NCI-H69 (cell line): ENCODE data around the gene NME5.
"Not testable (repeated sequence)": the region's sequence is repeated elsewhere in the genome, so short reads cannot be mapped to it uniquely, and the experiment has no call there.

Experiments
- DNase-seq: peaks from one replicate; lab custom pipeline; 2025; lab: John Stamatoyannopoulos, UW

The NME5 gene, protein sequence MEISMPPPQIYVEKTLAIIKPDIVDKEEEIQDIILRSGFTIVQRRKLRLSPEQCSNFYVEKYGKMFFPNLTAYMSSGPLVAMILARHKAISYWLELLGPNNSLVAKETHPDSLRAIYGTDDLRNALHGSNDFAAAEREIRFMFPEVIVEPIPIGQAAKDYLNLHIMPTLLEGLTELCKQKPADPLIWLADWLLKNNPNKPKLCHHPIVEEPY

GRCh38 chr5:138138949-138139780, at the start of gene NME5:
Gene NME5 (minus strand): TSS chr5:138139428. CDS start chr5:138138780, 648 bp downstream.
- peak; percentile 90 for DNase-seq

- no peak for DNase-seq
Observed at GRCh38 chr5:138188626-138189025, 49.4 kb upstream of the NME5 start.

GRCh38 chr5:138186002-138186447, 46.8 kb upstream of the NME5 start:
- no peak for DNase-seq

DNA sequence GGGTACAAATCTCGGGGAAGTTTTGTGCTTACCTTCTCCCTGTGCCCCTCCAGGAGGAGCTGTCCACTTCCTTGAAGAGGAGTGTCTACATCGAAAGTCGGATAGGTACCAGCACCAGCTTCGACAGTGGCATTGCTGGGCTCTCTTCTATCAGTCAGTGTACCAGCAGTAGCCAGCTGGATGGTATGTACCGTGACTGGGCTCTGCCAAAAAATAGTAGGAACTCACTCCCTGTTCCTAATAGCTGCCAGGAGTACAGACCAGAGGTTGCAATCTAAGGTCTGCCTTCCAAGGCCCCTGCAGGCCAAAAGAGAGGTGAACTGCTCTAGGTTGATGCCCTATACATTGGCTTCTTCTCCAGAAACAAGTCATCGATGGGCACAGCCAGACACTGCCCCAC, 43.6 kb upstream of the NME5 start:
- no peak for DNase-seq

DNA sequence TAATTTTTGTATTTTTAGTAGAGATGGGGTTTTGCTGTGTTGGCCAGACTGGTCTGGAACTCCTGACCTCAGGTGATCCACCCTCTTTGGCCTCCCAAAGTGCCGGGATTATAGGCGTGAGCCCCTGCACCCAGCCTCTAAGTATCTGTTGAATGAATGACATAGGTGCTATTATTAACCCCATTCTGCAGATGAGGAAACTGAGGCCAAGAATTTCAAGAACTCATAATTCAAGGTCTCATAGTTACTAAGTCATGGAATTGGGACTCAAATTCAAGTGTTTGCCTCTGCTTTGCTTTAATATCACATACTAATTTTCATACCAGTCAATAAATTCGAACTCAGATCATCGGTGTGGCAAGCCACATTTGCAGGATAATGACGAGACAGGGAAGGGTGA, 41.6 kb upstream of the NME5 start:
- DNase-seq: no peak

DNA sequence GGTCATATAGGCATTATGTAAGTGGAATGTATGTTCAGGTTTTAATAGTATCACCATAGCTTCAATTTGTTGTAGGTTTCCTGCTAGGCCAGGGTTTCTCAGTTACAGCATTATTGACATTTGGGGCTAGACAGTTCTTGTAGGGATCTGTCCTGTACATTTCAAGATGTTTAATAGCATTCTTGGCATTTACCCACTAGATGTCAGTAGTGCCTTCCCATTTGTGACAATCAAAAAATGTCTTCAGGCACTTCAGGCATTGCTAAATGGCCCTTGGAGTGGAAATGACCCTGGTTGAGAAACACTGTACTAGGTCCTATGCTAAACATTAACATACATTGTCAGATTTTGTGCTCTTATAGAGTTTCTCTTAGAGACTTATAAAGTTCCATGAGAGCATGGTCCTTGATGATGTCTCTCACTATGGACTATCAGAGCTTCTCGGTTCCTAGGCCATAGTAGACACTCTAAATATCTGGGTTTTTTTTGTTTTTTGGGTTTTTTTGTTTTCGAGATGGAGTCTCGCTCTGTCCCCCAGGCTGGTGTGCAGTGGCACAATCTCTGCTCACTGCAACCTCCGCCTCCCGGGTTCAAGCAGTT, 41.1 kb upstream of the NME5 start:
- peak; percentile 87 for DNase-seq

- peak; percentile 62 for DNase-seq
Observed at GRCh38 chr5:138179277-138179857, 40.1 kb upstream of the NME5 start.

- DNase-seq: peak; percentile 99
Observed at GRCh38 chr5:138178516-138179276, 39.5 kb upstream of the NME5 start, which contains the start of the genes BRD8 and KIF20A. Gene BRD8 (minus strand): TSS chr5:138178630. CDS start chr5:138178614, 16 bp downstream. Gene KIF20A (plus strand): TSS chr5:138179112. CDS start chr5:138179681, 569 bp downstream.

GRCh38 chr5:138177941-138178515, 38.8 kb upstream of the NME5 start:
- DNase-seq: peak; percentile 46

- no peak for DNase-seq
Observed at GRCh38 chr5:138170299-138170698, 31.1 kb upstream of the NME5 start.

- DNase-seq: no peak
Observed at GRCh38 chr5:138169124-138169523, 29.9 kb upstream of the NME5 start.

GRCh38 chr5:138163721-138164120, 24.5 kb upstream of the NME5 start:
- no peak for DNase-seq

- DNase-seq: no peak
Observed at GRCh38 chr5:138160706-138161105, 21.5 kb upstream of the NME5 start.

DNA sequence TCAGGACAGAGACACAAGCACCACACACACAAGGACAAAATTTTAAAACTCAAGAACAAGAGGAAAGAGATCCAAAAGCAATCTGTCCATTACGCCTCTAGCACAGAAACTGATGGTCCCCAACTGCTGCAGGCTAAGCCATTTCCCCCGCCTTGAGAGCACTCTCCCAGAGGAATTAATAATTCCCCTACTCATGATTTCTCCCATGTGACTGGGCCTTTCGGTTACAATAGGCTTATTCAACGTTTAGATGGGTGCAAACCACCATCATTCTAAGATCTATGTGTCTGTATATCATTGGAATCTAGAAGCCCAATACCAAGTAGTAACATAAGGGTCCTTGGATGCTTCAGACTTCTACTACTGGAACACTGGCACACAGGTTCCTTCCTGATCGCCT, 20.4 kb upstream of the NME5 start:
- DNase-seq: no peak

- DNase-seq: no peak
Observed at GRCh38 chr5:138157626-138158025, 18.4 kb upstream of the NME5 start.

DNA sequence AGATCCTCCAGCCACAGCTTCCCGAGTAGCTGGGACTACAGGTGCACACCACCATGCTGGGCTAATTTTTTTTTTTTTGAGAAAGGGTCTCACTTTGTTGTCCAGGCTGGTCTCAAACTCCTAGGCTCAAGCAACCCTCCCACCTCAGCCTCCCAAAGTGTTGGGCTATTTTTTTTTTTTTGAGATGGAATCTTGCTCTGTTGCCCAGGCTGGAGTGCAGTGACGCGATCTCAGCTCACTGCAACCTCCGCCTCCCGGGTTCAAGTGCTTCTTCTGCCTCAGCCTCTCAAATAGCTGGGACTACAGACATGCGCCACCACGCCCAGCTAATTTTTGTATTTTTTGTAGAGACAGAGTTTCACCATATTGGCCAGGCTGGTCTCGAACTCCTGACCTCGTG, 16.7 kb upstream of the NME5 start:
- not testable (repeated sequence) for DNase-seq

GRCh38 chr5:138149530-138149929, 10.3 kb upstream of the NME5 start:
- DNase-seq: no peak

DNA sequence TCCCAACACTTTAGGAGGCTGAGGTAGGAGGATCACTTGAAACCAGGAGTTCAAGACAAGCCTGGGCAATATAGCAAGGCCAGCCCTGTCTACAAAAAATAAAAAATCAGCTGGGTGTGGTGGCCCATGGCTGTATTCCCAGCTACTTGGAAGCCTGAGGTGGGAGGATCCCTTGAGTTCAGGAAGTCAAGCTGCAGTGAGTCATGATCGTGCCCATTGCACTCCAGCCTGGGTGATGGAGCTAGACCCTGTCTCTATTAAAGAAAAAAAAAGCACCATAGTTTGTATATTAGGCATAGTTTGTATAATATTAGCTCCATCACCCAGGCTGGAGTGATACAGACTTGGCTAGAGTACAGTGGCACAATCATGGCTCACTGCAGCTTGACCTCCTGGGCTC, 9.6 kb upstream of the NME5 start:
- no peak for DNase-seq

- not testable (repeated sequence) for DNase-seq
Observed at GRCh38 chr5:138143578-138143977, 4.3 kb upstream of the NME5 start.

- no peak for DNase-seq
Observed at GRCh38 chr5:138141734-138142133, 2.5 kb upstream of the NME5 start.

DNA sequence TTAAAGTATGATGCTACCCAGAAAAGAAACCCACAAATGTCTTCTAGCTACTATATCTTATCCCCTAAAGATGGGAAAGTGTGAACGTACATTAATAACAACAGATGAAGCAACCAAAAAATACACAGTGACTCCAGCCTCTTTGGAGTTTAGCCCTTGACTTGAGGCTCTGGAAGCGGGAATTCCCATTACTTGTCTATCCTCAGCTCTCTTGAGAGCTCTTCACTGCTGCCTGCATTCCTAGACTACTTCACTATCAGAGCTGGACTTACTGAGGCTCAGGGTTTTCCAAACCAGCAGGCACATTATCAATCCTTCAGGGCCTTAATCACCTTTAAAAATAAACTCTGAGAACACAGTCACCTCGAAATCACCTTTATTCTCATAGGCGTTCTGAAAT, 1.0 kb upstream of the NME5 start:
- DNase-seq: no peak

GRCh38 chr5:138139781-138140090, 508 bp upstream of the NME5 start:
- no peak for DNase-seq
